ENCODE measurements around the gene PROM2. TPM values are rescaled to one million over a fixed set of nuclear protein-coding genes. Genes with fewer than 3 reads are reported as not detected.
A peak's percentile ranks its signal among the peaks of the same experiment; 100 is the strongest.

Gene PROM2
- total and polyA plus RNA-seq, 2 experiments from 2014 or later = 2.1 to 2.2 TPM

DNA sequence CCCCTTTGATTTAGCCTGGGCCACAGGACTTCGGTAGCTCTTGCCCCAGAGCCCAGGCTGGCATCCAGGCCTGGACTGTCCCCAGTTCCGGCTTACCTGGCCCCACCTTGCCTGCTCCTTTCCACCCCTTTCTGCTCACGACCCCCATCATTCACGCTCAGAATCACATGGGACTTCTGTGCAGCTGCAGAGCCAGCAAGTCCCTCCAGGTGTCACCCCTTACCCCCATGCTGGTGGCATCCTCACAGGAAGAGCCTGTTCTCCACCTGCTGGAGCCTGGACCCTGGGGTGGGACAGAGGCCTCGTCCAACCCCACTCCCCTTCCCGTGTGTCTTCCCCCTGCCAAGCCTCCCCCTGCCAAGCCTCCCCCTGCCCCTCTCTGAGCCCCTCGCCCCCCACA is 15.0 kb downstream of the PROM2 start:
- peaks cover 3% of the 10 kb centered on the region; the same call in 2 of the 3 replicates for H3K4me1 Mint-ChIP-seq
- Histone ChIP-seq H3K27ac (ENCODE audit: low read depth) (no peak overlapping the region), H3F3A (replicated peaks; ENCODE audit: low read depth) (no peaks in the 10 kb centered on the region), H3K4me2 (no peak overlapping the region), H3K4me1 (ENCODE audit: insufficient read depth) (no peaks in the 10 kb centered on the region), H4K20me1 (replicated peaks; ENCODE audit: insufficient read depth) (no peaks in the 10 kb centered on the region), H3K4me3 (no peak overlapping the region), H3K27me3 (ENCODE audit: insufficient read depth) (no peaks in the 10 kb centered on the region), H3K36me3 (ENCODE audit: insufficient read depth) (no peaks in the 10 kb centered on the region), H3K9me2 (ENCODE audit: insufficient read depth) (no peaks in the 10 kb centered on the region), H2AFZ (no peak overlapping the region), H3K79me2 (replicated peaks; ENCODE audit: insufficient read depth) (no peaks in the 10 kb centered on the region)
- H3K9me3 Mint-ChIP-seq = peaks cover 20% of the 10 kb centered on the region
- peak; percentile 72 for ATAC-seq
- H3K36me3 Mint-ChIP-seq (ENCODE audit: low read depth) = peaks cover 15% of the 10 kb centered on the region
- peak; percentile 53 for DNase-seq (ENCODE audit: low spot score)
- H3K4me3 Mint-ChIP-seq = no peak overlapping the region
- TF ChIP-seq, protein P1, sequence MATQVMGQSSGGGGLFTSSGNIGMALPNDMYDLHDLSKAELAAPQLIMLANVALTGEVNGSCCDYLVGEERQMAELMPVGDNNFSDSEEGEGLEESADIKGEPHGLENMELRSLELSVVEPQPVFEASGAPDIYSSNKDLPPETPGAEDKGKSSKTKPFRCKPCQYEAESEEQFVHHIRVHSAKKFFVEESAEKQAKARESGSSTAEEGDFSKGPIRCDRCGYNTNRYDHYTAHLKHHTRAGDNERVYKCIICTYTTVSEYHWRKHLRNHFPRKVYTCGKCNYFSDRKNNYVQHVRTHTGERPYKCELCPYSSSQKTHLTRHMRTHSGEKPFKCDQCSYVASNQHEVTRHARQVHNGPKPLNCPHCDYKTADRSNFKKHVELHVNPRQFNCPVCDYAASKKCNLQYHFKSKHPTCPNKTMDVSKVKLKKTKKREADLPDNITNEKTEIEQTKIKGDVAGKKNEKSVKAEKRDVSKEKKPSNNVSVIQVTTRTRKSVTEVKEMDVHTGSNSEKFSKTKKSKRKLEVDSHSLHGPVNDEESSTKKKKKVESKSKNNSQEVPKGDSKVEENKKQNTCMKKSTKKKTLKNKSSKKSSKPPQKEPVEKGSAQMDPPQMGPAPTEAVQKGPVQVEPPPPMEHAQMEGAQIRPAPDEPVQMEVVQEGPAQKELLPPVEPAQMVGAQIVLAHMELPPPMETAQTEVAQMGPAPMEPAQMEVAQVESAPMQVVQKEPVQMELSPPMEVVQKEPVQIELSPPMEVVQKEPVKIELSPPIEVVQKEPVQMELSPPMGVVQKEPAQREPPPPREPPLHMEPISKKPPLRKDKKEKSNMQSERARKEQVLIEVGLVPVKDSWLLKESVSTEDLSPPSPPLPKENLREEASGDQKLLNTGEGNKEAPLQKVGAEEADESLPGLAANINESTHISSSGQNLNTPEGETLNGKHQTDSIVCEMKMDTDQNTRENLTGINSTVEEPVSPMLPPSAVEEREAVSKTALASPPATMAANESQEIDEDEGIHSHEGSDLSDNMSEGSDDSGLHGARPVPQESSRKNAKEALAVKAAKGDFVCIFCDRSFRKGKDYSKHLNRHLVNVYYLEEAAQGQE (IDR thresholded peaks at IDR 0.05; ENCODE audit: unreplicated experiment) = no peak
- TF ChIP-seq, protein P2, sequence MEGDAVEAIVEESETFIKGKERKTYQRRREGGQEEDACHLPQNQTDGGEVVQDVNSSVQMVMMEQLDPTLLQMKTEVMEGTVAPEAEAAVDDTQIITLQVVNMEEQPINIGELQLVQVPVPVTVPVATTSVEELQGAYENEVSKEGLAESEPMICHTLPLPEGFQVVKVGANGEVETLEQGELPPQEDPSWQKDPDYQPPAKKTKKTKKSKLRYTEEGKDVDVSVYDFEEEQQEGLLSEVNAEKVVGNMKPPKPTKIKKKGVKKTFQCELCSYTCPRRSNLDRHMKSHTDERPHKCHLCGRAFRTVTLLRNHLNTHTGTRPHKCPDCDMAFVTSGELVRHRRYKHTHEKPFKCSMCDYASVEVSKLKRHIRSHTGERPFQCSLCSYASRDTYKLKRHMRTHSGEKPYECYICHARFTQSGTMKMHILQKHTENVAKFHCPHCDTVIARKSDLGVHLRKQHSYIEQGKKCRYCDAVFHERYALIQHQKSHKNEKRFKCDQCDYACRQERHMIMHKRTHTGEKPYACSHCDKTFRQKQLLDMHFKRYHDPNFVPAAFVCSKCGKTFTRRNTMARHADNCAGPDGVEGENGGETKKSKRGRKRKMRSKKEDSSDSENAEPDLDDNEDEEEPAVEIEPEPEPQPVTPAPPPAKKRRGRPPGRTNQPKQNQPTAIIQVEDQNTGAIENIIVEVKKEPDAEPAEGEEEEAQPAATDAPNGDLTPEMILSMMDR (conservative IDR thresholded peaks at IDR 0.05; ENCODE audit: low read depth in 2 of 2) = peak; percentile 36 to 64; a peak in 3 of 4 replicates
- no peak for TF ChIP-seq ZNF331 (CRISPR knock-in tag; IDR thresholded peaks at IDR 0.05; ENCODE audit: low read depth)
- no peak for TF ChIP-seq POLR2AphosphoS5 (IDR thresholded peaks at IDR 0.05; ENCODE audit: low read depth)
- TF ChIP-seq NANOG (IDR thresholded peaks at IDR 0.05; ENCODE audit: borderline replicate concordance) = no peak
- no peak for TF ChIP-seq ZNF114 (CRISPR knock-in tag; IDR thresholded peaks at IDR 0.05)
- no peak overlapping the region for H3K27ac Mint-ChIP-seq
- peaks cover 6% of the 10 kb centered on the region for H3K27me3 Mint-ChIP-seq (ENCODE audit: insufficient read depth, low read depth, poor library complexity)

DNA sequence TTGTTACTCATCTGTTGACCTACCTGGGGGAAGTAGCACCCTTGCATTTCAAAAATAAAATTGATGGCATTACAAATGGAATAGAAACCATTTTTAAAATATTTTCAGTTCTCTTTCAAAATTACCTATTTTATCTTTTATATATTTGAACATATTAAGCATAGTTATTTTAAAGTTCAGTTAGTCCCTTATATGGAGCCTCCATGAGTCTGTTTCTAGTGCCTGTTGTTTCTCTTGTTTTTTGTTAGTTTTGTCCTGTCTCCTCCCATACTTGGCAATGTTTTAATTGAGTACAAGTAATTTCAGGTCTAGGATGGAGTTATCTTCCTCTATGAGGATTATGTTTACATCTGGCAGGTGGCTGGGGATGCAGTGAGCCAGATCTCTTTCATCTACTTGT is 17.0 kb downstream of the PROM2 start:
- Histone ChIP-seq H3K4me2 (no peak overlapping the region), H3F3A (replicated peaks; ENCODE audit: low read depth) (no peaks in the 10 kb centered on the region), H4K20me1 (replicated peaks; ENCODE audit: insufficient read depth) (no peaks in the 10 kb centered on the region), H3K27ac (ENCODE audit: low read depth) (no peak overlapping the region), H3K4me1 (ENCODE audit: insufficient read depth) (no peaks in the 10 kb centered on the region), H3K36me3 (ENCODE audit: insufficient read depth) (no peaks in the 10 kb centered on the region), H3K79me2 (replicated peaks; ENCODE audit: insufficient read depth) (no peaks in the 10 kb centered on the region), H3K27me3 (ENCODE audit: insufficient read depth) (no peaks in the 10 kb centered on the region), H3K9me2 (ENCODE audit: insufficient read depth) (no peaks in the 10 kb centered on the region), H2AFZ (no peak overlapping the region), H3K4me3 (no peak overlapping the region)
- peaks cover 5% of the 10 kb centered on the region; the same call in 2 of the 3 replicates for H3K4me1 Mint-ChIP-seq
- H3K4me3 Mint-ChIP-seq = no peak overlapping the region
- H3K27ac Mint-ChIP-seq = no peak overlapping the region
- peaks cover 3% of the 10 kb centered on the region for H3K27me3 Mint-ChIP-seq (ENCODE audit: insufficient read depth, low read depth, poor library complexity)
- peaks cover 15% of the 10 kb centered on the region for H3K36me3 Mint-ChIP-seq (ENCODE audit: low read depth)
- DNase-seq (ENCODE audit: low spot score) = no peak
- peaks cover 20% of the 10 kb centered on the region for H3K9me3 Mint-ChIP-seq
- ATAC-seq = no peak
- no peak for TF ChIP-seq EZH2phosphoT487 (IDR thresholded peaks at IDR 0.05; ENCODE audit: unreplicated experiment)
- TF ChIP-seq, protein P3, sequence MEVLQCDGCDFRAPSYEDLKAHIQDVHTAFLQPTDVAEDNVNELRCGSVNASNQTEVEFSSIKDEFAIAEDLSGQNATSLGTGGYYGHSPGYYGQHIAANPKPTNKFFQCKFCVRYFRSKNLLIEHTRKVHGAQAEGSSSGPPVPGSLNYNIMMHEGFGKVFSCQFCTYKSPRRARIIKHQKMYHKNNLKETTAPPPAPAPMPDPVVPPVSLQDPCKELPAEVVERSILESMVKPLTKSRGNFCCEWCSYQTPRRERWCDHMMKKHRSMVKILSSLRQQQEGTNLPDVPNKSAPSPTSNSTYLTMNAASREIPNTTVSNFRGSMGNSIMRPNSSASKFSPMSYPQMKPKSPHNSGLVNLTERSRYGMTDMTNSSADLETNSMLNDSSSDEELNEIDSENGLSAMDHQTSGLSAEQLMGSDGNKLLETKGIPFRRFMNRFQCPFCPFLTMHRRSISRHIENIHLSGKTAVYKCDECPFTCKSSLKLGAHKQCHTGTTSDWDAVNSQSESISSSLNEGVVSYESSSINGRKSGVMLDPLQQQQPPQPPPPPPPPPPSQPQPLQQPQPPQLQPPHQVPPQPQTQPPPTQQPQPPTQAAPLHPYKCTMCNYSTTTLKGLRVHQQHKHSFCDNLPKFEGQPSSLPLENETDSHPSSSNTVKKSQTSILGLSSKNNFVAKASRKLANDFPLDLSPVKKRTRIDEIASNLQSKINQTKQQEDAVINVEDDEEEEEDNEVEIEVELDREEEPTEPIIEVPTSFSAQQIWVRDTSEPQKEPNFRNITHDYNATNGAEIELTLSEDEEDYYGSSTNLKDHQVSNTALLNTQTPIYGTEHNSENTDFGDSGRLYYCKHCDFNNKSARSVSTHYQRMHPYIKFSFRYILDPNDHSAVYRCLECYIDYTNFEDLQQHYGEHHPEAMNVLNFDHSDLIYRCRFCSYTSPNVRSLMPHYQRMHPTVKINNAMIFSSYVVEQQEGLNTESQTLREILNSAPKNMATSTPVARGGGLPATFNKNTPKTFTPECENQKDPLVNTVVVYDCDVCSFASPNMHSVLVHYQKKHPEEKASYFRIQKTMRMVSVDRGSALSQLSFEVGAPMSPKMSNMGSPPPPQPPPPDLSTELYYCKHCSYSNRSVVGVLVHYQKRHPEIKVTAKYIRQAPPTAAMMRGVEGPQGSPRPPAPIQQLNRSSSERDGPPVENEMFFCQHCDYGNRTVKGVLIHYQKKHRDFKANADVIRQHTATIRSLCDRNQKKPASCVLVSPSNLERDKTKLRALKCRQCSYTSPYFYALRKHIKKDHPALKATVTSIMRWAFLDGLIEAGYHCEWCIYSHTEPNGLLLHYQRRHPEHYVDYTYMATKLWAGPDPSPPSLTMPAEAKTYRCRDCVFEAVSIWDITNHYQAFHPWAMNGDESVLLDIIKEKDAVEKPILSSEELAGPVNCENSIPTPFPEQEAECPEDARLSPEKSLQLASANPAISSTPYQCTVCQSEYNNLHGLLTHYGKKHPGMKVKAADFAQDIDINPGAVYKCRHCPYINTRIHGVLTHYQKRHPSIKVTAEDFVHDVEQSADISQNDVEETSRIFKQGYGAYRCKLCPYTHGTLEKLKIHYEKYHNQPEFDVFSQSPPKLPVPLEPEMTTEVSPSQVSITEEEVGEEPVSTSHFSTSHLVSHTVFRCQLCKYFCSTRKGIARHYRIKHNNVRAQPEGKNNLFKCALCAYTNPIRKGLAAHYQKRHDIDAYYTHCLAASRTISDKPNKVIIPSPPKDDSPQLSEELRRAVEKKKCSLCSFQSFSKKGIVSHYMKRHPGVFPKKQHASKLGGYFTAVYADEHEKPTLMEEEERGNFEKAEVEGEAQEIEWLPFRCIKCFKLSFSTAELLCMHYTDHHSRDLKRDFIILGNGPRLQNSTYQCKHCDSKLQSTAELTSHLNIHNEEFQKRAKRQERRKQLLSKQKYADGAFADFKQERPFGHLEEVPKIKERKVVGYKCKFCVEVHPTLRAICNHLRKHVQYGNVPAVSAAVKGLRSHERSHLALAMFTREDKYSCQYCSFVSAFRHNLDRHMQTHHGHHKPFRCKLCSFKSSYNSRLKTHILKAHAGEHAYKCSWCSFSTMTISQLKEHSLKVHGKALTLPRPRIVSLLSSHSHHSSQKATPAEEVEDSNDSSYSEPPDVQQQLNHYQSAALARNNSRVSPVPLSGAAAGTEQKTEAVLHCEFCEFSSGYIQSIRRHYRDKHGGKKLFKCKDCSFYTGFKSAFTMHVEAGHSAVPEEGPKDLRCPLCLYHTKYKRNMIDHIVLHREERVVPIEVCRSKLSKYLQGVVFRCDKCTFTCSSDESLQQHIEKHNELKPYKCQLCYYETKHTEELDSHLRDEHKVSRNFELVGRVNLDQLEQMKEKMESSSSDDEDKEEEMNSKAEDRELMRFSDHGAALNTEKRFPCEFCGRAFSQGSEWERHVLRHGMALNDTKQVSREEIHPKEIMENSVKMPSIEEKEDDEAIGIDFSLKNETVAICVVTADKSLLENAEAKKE (CRISPR knock-in tag; IDR thresholded peaks at IDR 0.05) = no peak
- TF ChIP-seq ZNF114 (CRISPR knock-in tag; IDR thresholded peaks at IDR 0.05) = no peak
- no peak for TF ChIP-seq STAT1 (IDR thresholded peaks at IDR 0.05; ENCODE audit: unreplicated experiment)
- TF ChIP-seq, protein P4, sequence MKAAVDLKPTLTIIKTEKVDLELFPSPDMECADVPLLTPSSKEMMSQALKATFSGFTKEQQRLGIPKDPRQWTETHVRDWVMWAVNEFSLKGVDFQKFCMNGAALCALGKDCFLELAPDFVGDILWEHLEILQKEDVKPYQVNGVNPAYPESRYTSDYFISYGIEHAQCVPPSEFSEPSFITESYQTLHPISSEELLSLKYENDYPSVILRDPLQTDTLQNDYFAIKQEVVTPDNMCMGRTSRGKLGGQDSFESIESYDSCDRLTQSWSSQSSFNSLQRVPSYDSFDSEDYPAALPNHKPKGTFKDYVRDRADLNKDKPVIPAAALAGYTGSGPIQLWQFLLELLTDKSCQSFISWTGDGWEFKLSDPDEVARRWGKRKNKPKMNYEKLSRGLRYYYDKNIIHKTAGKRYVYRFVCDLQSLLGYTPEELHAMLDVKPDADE (IDR thresholded peaks at IDR 0.05) = no peak
- TF ChIP-seq NANOG (IDR thresholded peaks at IDR 0.05; ENCODE audit: borderline replicate concordance) = no peak

Data from GM23338 (cell line).